KMS-11 (cell line): ENCODE results near the gene ITPRID2.

ENCODE experiments used
- H2AFZ ChIP-seq: fragments of 200-600 bp; sonication (generic); 2 replicates; pipeline ENCODE4 v1.6.1; 2016; ENCODE audit warnings: antibody characterized with exemption, mixed run types, low read depth
- H3K27ac ChIP-seq: fragments of 200-600 bp; sonication (generic); 2 replicates; pipeline ENCODE4 v1.6.1; 2016; ENCODE audit warnings: mild to moderate bottlenecking, mixed run types
- H3K27me3 ChIP-seq: fragments of 200-600 bp; sonication (generic); 2 replicates; pipeline ENCODE4 v1.6.1; 2017; ENCODE audit warnings: mild to moderate bottlenecking, low read depth, mixed run types, moderate library complexity; ENCODE audit not compliant: insufficient read depth
- H3K36me3 ChIP-seq: fragments of 200-600 bp; sonication (generic); 2 replicates; pipeline ENCODE4 v1.6.1; 2017; ENCODE audit warnings: mild to moderate bottlenecking, mixed run types; ENCODE audit not compliant: insufficient read depth
- H3K4me1 ChIP-seq: fragments of 200-600 bp; sonication (generic); 2 replicates; pipeline ENCODE4 v1.6.1; 2016; ENCODE audit warnings: mild to moderate bottlenecking, low read depth, mixed run types; ENCODE audit not compliant: poor library complexity, severe bottlenecking
- H3K4me2 ChIP-seq: fragments of 200-600 bp; sonication (generic); 2 replicates; pipeline ENCODE4 v1.7.0; 2016; ENCODE audit warnings: mild to moderate bottlenecking, mixed run types
- H3K4me3 ChIP-seq: fragments of 200-600 bp; sonication (generic); IDR thresholded peaks from 2 replicates; pipeline ENCODE4 v1.6.1; 2017; ENCODE audit warnings: low read depth, low read length, mixed read lengths; ENCODE audit not compliant: insufficient read depth
- H3K79me2 ChIP-seq: fragments of 200-600 bp; sonication (generic); 2 replicates; pipeline ENCODE4 v1.6.1; 2016; ENCODE audit warnings: low read depth, mixed run types; ENCODE audit not compliant: insufficient read depth
- H3K9ac ChIP-seq: fragments of 200-600 bp; sonication (generic); 2 replicates; pipeline ENCODE4 v1.6.1; 2016; ENCODE audit warnings: mild to moderate bottlenecking, mixed run types
- H4K20me1 ChIP-seq: fragments of 200-600 bp; sonication (generic); 2 replicates; pipeline ENCODE4 v1.6.1; 2016; ENCODE audit warnings: mild to moderate bottlenecking, mixed run types; ENCODE audit not compliant: insufficient read depth
- CTCF ChIP-seq: fragments of 200-600 bp; sonication (generic); conservative IDR thresholded peaks from 2 replicates; pipeline ENCODE4 v1.6.1; 2017; ENCODE audit warnings: low read depth, mild to moderate bottlenecking, antibody characterized with exemption, low read length, moderate library complexity, mixed read lengths

ITPRID2 gene

GRCh38 chr2:181907635-181908034 lies 16.1 kb downstream of the ITPRID2 start:
- peaks cover 46% of the 10 kb centered on the region for H3K4me1 ChIP-seq
- H3K4me3 ChIP-seq: no peak overlapping the region

GRCh38 chr2:181910028-181910831 lies 18.7 kb downstream of the ITPRID2 start:
- Histone ChIP-seq H3K9ac (no peak overlapping the region), H3K4me3 (no peak overlapping the region), H3K27me3 (no peaks in the 10 kb centered on the region), H3K4me2 (no peak overlapping the region), H3K79me2 (no peaks in the 10 kb centered on the region), H4K20me1 (no peaks in the 10 kb centered on the region), H3K36me3 (peaks cover 11% of the 10 kb centered on the region; the same call in 1 of the 2 replicates), H3K27ac (no peak overlapping the region), H2AFZ (no peak overlapping the region), H3K4me1 (peaks cover 46% of the 10 kb centered on the region)
- no peak for TF ChIP-seq CTCF

More at GRCh38 chr2:181907635-181908034, 16.1 kb downstream of the ITPRID2 start:
- no peak for TF ChIP-seq CTCF
- Histone ChIP-seq H3K27ac (no peak overlapping the region), H2AFZ (no peak overlapping the region), H3K36me3 (peaks cover 7% of the 10 kb centered on the region; the same call in 1 of the 2 replicates), H3K4me2 (no peak overlapping the region), H4K20me1 (0 out of 2 replicates have a peak, but pooled peaks cover 3% of the 10 kb centered on the region), H3K79me2 (no peaks in the 10 kb centered on the region), H3K27me3 (no peaks in the 10 kb centered on the region), H3K9ac (no peak overlapping the region)

- peak overlapping the region; percentile 15; the same call in 1 of the 2 replicates for H3K4me2 ChIP-seq
- H3K27me3 ChIP-seq: no peaks in the 10 kb centered on the region
- H2AFZ ChIP-seq: no peak overlapping the region
- H3K79me2 ChIP-seq: no peaks in the 10 kb centered on the region
- no peak overlapping the region for H3K27ac ChIP-seq
- no peak for TF ChIP-seq CTCF
- H3K36me3 ChIP-seq: peaks cover 17% of the 10 kb centered on the region; the same call in 1 of the 2 replicates
- H3K4me3 ChIP-seq: no peak overlapping the region
- no peaks in the 10 kb centered on the region for H4K20me1 ChIP-seq
- H3K4me1 ChIP-seq: peaks cover 40% of the 10 kb centered on the region
- no peak overlapping the region for H3K9ac ChIP-seq
Observed at GRCh38 chr2:181911830-181912229, 20.3 kb downstream of the ITPRID2 start.

- Histone ChIP-seq H3K4me2 (no peak overlapping the region), H3K36me3 (peaks cover 10% of the 10 kb centered on the region), H3K27me3 (no peaks in the 10 kb centered on the region), H3K79me2 (no peaks in the 10 kb centered on the region), H2AFZ (no peak overlapping the region), H3K27ac (no peak overlapping the region), H3K4me3 (no peak overlapping the region), H3K4me1 (peaks cover 44% of the 10 kb centered on the region), H3K9ac (no peak overlapping the region), H4K20me1 (no peaks in the 10 kb centered on the region)
- no peak for TF ChIP-seq CTCF
Observed at GRCh38 chr2:181915102-181915501, 23.6 kb downstream of the ITPRID2 start.
